Gastroesophageal sphincter (tissue), 3 donors: Measurements from ENCODE around the gene TPM4.
A peak's percentile ranks its signal among the peaks of the same experiment; 100 is the strongest.

ENCODE experiments used
- CTCF ChIP-seq, 4 experiments: fragments of 200-600 bp in 2 of 4; fragments of 450-650 bp in 2 of 4; sonication (generic) in 1 of 4; IDR thresholded peaks; one replicate each; pipeline ENCODE4 v1.5.1; 2017 to 2019; ENCODE audit warnings: antibody characterized with exemption in 4 of 4, mild to moderate bottlenecking in 2 of 4, moderate library complexity in 2 of 4
- POLR2A ChIP-seq, 2 donors: fragments of 450-650 bp; IDR thresholded peaks; one replicate each; pipeline ENCODE4 v1.6.1; 2017; ENCODE audit warnings: antibody characterized with exemption in 2 of 2, mild to moderate bottlenecking in 2 of 2, moderate library complexity in 1 of 2

- TF ChIP-seq POLR2A (IDR thresholded peaks at IDR 0.05) (no peak), CTCF (IDR thresholded peaks at IDR 0.05) (peak in 1 of 4 experiments; percentile 17)
These were observed 20.1 kb downstream of the TPM4 start for GRCh38 chr19:16096280-16096855.
